Stimulated activated CD4-positive, alpha-beta T cell treated with anti-CD3 and anti-CD28 coated beads, Interleukin-2, amount 100 ng/mL, for 24 hours (primary cell): ENCODE data around the gene S100Z.

Source experiments
- DNase-seq, 2 donors: peaks; one replicate each; pipeline ENCODE4 v3.0.0-alpha.2; 2020

Gene S100Z

GRCh38 chr5:76953551-76954382 lies 104.0 kb downstream of the S100Z start:
- peak in 1 of 2 donors; percentile 11 for DNase-seq

GRCh38 chr5:76954383-76954763 lies 104.6 kb downstream of the S100Z start:
- peak in 1 of 2 donors; percentile 2 for DNase-seq

GRCh38 chr5:76956033-76956432 lies 106.2 kb downstream of the S100Z start:
- no peak for DNase-seq

- no peak for DNase-seq
These were observed 109.4 kb downstream of the S100Z start for GRCh38 chr5:76958991-76959767.

DNA sequence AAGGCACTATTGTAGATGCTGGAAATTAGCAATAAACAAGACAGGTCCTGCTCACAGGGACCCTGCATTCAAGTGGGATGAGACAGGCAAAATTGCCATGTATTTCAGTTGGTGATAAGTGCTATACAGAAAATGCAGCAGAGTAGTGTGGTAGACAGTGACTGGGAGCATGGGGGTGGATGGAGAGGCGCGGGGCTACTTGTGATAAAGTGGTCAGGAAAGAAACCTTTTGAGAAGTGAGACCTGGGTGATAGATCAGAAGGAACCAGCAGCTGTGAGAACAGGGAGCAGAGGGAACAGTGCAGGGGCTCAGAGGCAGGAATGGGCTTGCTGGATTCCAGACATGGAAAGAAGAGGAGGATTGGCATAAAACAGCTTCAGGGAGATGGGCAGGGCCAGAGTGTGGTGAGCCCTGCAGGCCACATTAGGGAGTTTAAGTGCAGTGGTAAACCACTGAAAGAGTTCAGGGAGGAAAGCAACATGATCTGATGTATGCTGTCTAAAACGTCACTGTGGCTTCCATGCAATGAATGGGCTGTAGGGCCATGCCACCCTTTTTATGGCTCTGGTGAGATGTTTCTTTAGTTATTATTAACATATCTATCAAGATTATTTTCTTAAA lies 110.3 kb downstream of the S100Z start:
- DNase-seq: no peak

GRCh38 chr5:76964060-76964459 lies 114.2 kb downstream of the S100Z start:
- no peak for DNase-seq
